D341Med (cell line): ENCODE results near the gene SLC35G3.
"Not testable (repeated sequence)": the region's sequence is repeated elsewhere in the genome, so short reads cannot be mapped to it uniquely, and the experiment has no call there.

Source experiments
- DNase-seq: peaks from one replicate; pipeline ENCODE4 v3.0.0; 2012; ENCODE audit warnings: low spot score

The SLC35G3 gene

GRCh38 chr17:35210741-35211140 lies 16.5 kb upstream of the SLC35G3 start:
- DNase-seq: no peak

GRCh38 chr17:35202582-35202981 lies 8.4 kb upstream of the SLC35G3 start:
- not testable (repeated sequence) for DNase-seq

- DNase-seq: not testable (repeated sequence)
Observed at GRCh38 chr17:35195062-35195461, 869 bp upstream of the SLC35G3 start.

- no peak for DNase-seq
Observed at GRCh38 chr17:35192708-35193107, 1.5 kb downstream of the SLC35G3 start.

GRCh38 chr17:35191001-35191695 lies 3.0 kb downstream of the SLC35G3 start:
- DNase-seq: no peak

- DNase-seq: no peak
Observed at GRCh38 chr17:35189291-35189690, 4.9 kb downstream of the SLC35G3 start.

- no peak for DNase-seq
Observed at GRCh38 chr17:35188111-35188510, 6.1 kb downstream of the SLC35G3 start.

- no peak for DNase-seq
Observed at GRCh38 chr17:35187481-35187880, 6.7 kb downstream of the SLC35G3 start.

GRCh38 chr17:35185849-35186248 lies 8.3 kb downstream of the SLC35G3 start:
- no peak for DNase-seq

- DNase-seq: no peak
Observed at GRCh38 chr17:35184274-35184673, 9.9 kb downstream of the SLC35G3 start.

- DNase-seq: no peak
Observed at GRCh38 chr17:35183332-35183731, 10.9 kb downstream of the SLC35G3 start.

GRCh38 chr17:35179379-35179778 lies 14.8 kb downstream of the SLC35G3 start:
- not testable (repeated sequence) for DNase-seq

- no peak for DNase-seq
Observed at GRCh38 chr17:35176897-35177296, 17.3 kb downstream of the SLC35G3 start.

- DNase-seq: no peak
Observed at GRCh38 chr17:35175638-35176415, 18.4 kb downstream of the SLC35G3 start.

- DNase-seq: no peak
Observed at GRCh38 chr17:35174835-35175334, 19.3 kb downstream of the SLC35G3 start.

- not testable (repeated sequence) for DNase-seq
Observed at GRCh38 chr17:35172321-35172720, 21.9 kb downstream of the SLC35G3 start.

GRCh38 chr17:35171834-35172233 lies 22.4 kb downstream of the SLC35G3 start:
- no peak for DNase-seq

GRCh38 chr17:35170968-35171771 lies 23.0 kb downstream of the SLC35G3 start:
- no peak for DNase-seq

GRCh38 chr17:35169835-35170363 lies 24.3 kb downstream of the SLC35G3 start:
- DNase-seq: no peak

- no peak for DNase-seq
Observed at GRCh38 chr17:35167666-35168065, 26.5 kb downstream of the SLC35G3 start.

- DNase-seq: no peak
Observed at GRCh38 chr17:35167046-35167445, 27.1 kb downstream of the SLC35G3 start.

- DNase-seq: no peak
Observed at GRCh38 chr17:35166526-35166925, 27.7 kb downstream of the SLC35G3 start.
